H1 (cell line): ENCODE data around the gene TNIK. TPM values are rescaled to one million over a fixed set of nuclear protein-coding genes. Genes with fewer than 3 reads are reported as not detected.

ENCODE experiments used
- CTCF ChIA-PET: fragments of 300-600 bp; sonication (Branson Sonifier 250); formaldehyde crosslinking; loops from one replicate; lab custom pipeline; 2021; ENCODE audit not compliant: partially characterized antibody; lab: Charles Lee
- POLR2A ChIA-PET: fragments of 300-600 bp; sonication (Branson Sonifier 250); formaldehyde crosslinking; loops from one replicate; lab custom pipeline; 2021; ENCODE audit warnings: inconsistent platforms; ENCODE audit not compliant: partially characterized antibody; lab: Charles Lee
- DNase-seq, 2 experiments: peaks; one replicate each; pipeline versions ENCODE4 v3.0.0 to v3.0.0-alpha.2; 2010 to 2022; ENCODE audit warnings: low spot score in 2 of 2, low read depth in 1 of 2, mixed read lengths in 1 of 2
- FAIRE-seq: peaks from 2 replicates; lab custom pipeline; 2011; peaks lifted over from hg19 to GRCh38; lab: Jason Lieb, UNC
- H2AFZ ChIP-seq: 2 replicates; pipeline ENCODE4 v1.8.1; 2012; ENCODE audit warnings: low read length, inconsistent platforms
- H2AK5ac ChIP-seq: 2 replicates; pipeline ENCODE4 v1.6.1; 2013; ENCODE audit warnings: low read depth, low read length
- H2BK120ac ChIP-seq: replicated peaks from 2 replicates; pipeline ENCODE3; 2013; ENCODE audit warnings: low read depth, low read length, inconsistent platforms
- H2BK12ac ChIP-seq: 2 replicates; pipeline ENCODE4 v1.6.1; 2013; ENCODE audit warnings: low read depth, low read length
- H2BK15ac ChIP-seq: 2 replicates; pipeline ENCODE4 v1.6.1; 2013; ENCODE audit warnings: low read length
- H2BK20ac ChIP-seq: 2 replicates; pipeline ENCODE4 v1.6.1; 2013; ENCODE audit warnings: low read length
- H2BK5ac ChIP-seq: 2 replicates; pipeline ENCODE4 v1.6.1; 2013; ENCODE audit warnings: low read depth, low read length
- H3K14ac ChIP-seq: 2 replicates; pipeline ENCODE4 v1.6.1; 2013; ENCODE audit warnings: inconsistent platforms; ENCODE audit not compliant: insufficient read length
- H3K18ac ChIP-seq: 2 replicates; pipeline ENCODE4 v1.6.1; 2013; ENCODE audit warnings: low read length; ENCODE audit errors: extremely low read depth
- H3K23ac ChIP-seq: 2 replicates; pipeline ENCODE4 v1.6.1; 2013; ENCODE audit warnings: inconsistent platforms; ENCODE audit not compliant: insufficient read length
- H3K23me2 ChIP-seq: 2 replicates; pipeline ENCODE4 v1.6.1; 2013; ENCODE audit warnings: low read depth, low read length
- H3K27ac ChIP-seq: 2 replicates; pipeline ENCODE4 v1.6.1; 2011; ENCODE audit warnings: low read depth, low read length, inconsistent platforms
- H3K27me3 ChIP-seq, 4 experiments: replicated peaks in 1 of 4; 1 replicate in 1 of 4; 2 replicates in 3 of 4; pipeline versions ENCODE4 v1.6.1 to v1.8.1; 2011 to 2013; ENCODE audit warnings: low read length in 3 of 4, mild to moderate bottlenecking in 3 of 4, inconsistent platforms in 2 of 4, mixed read lengths in 2 of 4, moderate library complexity in 1 of 4; ENCODE audit not compliant: control insufficient read depth in 3 of 4, insufficient read depth in 3 of 4; ENCODE audit errors: extremely low read depth in 1 of 4
- H3K36me3 ChIP-seq, 4 experiments: 2 replicates each; pipeline versions ENCODE4 v1.6.1 to v1.8.1; 2011 to 2013; ENCODE audit warnings: mild to moderate bottlenecking in 4 of 4, low read length in 3 of 4, moderate library complexity in 2 of 4, control low read depth in 1 of 4, inconsistent platforms in 1 of 4; ENCODE audit not compliant: insufficient read depth in 4 of 4, control insufficient read depth in 2 of 4
- H3K4ac ChIP-seq: replicated peaks from 2 replicates; pipeline ENCODE3; 2013; ENCODE audit warnings: low read length, low read depth, mixed read lengths, inconsistent platforms; ENCODE audit not compliant: insufficient read length
- H3K4me1 ChIP-seq, 4 experiments: replicated peaks in 1 of 4; 1 replicate in 1 of 4; 2 replicates in 3 of 4; pipeline versions ENCODE4 v1.6.1 to v1.8.1; 2011 to 2013; ENCODE audit warnings: low read length in 3 of 4, inconsistent platforms in 2 of 4, mixed read lengths in 1 of 4; ENCODE audit not compliant: insufficient read depth in 4 of 4, control insufficient read depth in 3 of 4
- H3K4me2 ChIP-seq, 2 experiments: 2 replicates each; pipeline versions ENCODE4 v1.6.1 to v1.8.1; 2011 to 2013; ENCODE audit warnings: low read depth in 2 of 2, low read length in 2 of 2, control low read depth in 1 of 2, inconsistent platforms in 1 of 2, mild to moderate bottlenecking in 1 of 2; ENCODE audit not compliant: insufficient read depth in 1 of 2
- H3K4me3 ChIP-seq, 4 experiments: fragments of 200-600, 300-600 bp in 1 of 4; sonication (generic), shearing (Covaris generic), sonication (Bioruptor Twin) in 1 of 4; 2 replicates each; pipeline versions ENCODE4 v1.5.1 to v1.8.1; 2011 to 2016; ENCODE audit warnings: low read length in 4 of 4, low read depth in 3 of 4, control low read depth in 2 of 4, inconsistent platforms in 2 of 4, mild to moderate bottlenecking in 2 of 4, mixed read lengths in 1 of 4, moderate library complexity in 1 of 4; ENCODE audit not compliant: insufficient read depth in 2 of 4; ENCODE audit errors: extremely low read depth in 1 of 4
- H3K56ac ChIP-seq: replicated peaks from 2 replicates; pipeline ENCODE3; 2013; ENCODE audit warnings: low read depth, mild to moderate bottlenecking, mixed read lengths, low read length, inconsistent platforms; ENCODE audit not compliant: insufficient read length
- H3K79me1 ChIP-seq: 2 replicates; pipeline ENCODE4 v1.6.1; 2013; ENCODE audit warnings: low read depth, low read length, control low read depth
- H3K79me2 ChIP-seq, 2 experiments: 2 replicates each; pipeline versions ENCODE4 v1.6.1 to v1.8.1; 2012 to 2013; ENCODE audit warnings: low read length in 2 of 2, mild to moderate bottlenecking in 2 of 2, inconsistent platforms in 1 of 2; ENCODE audit not compliant: insufficient read depth in 2 of 2, control insufficient read depth in 1 of 2
- H3K9ac ChIP-seq, 4 experiments: replicated peaks in 1 of 4; 1 replicate in 1 of 4; 2 replicates in 3 of 4; pipeline versions ENCODE4 v1.6.1 to v1.8.1; 2011 to 2013; ENCODE audit warnings: low read depth in 3 of 4, low read length in 3 of 4, control low read depth in 2 of 4, mild to moderate bottlenecking in 2 of 4, moderate library complexity in 2 of 4, inconsistent platforms in 1 of 4; ENCODE audit errors: extremely low read depth in 1 of 4
- H3K9me3 ChIP-seq, 2 experiments: 2 replicates each; pipeline versions ENCODE4 v1.6.1 to v1.8.1; 2012 to 2013; ENCODE audit warnings: mild to moderate bottlenecking in 2 of 2, moderate library complexity in 2 of 2, control low read depth in 1 of 2, inconsistent platforms in 1 of 2, low read depth in 1 of 2, low read length in 1 of 2, mixed read lengths in 1 of 2; ENCODE audit not compliant: insufficient read depth in 2 of 2
- H4K20me1 ChIP-seq, 2 experiments: replicated peaks in 1 of 2; 2 replicates each; pipeline versions ENCODE3 to v1.8.1; 2011 to 2013; ENCODE audit warnings: inconsistent platforms in 2 of 2, low read length in 2 of 2, mild to moderate bottlenecking in 1 of 2; ENCODE audit not compliant: insufficient read depth in 2 of 2, control insufficient read depth in 1 of 2
- H4K5ac ChIP-seq: 2 replicates; pipeline ENCODE4 v1.6.1; 2013; ENCODE audit warnings: low read length, low read depth, mixed read lengths, inconsistent platforms; ENCODE audit not compliant: insufficient read length
- H4K8ac ChIP-seq: 2 replicates; pipeline ENCODE4 v1.8.0; 2013; ENCODE audit warnings: mild to moderate bottlenecking, moderate library complexity, low read length, inconsistent platforms; ENCODE audit not compliant: insufficient read depth; ENCODE audit errors: extremely low read depth
- H4K91ac ChIP-seq: replicated peaks from 2 replicates; pipeline ENCODE3; 2013; ENCODE audit warnings: low read length, mixed read lengths, inconsistent platforms; ENCODE audit not compliant: insufficient read length
- BCL11A ChIP-seq, 2 experiments: IDR thresholded peaks; one replicate each; pipeline ENCODE4 v1.6.1; 2011; ENCODE audit warnings: low read depth in 2 of 2, low read length in 2 of 2, mild to moderate bottlenecking in 2 of 2
- CBX8 ChIP-seq: fragments of 300-800, 300-1000 bp; sonication (generic); IDR thresholded peaks from 2 replicates; pipeline ENCODE4 v1.7.1; 2016; ENCODE audit warnings: low read depth, low read length, borderline replicate concordance
- CHD1 ChIP-seq: IDR thresholded peaks from 2 replicates; pipeline ENCODE4 v1.6.1; 2012; ENCODE audit warnings: low read depth, low read length, improper control_type of control experiment
- EZH2 ChIP-seq: fragments of 200-600 bp; sonication (generic); IDR thresholded peaks from 2 replicates; pipeline ENCODE4 v1.7.1; 2012; ENCODE audit warnings: low read depth, mild to moderate bottlenecking, moderate library complexity, low read length, inconsistent platforms; ENCODE audit not compliant: severe bottlenecking
- MAX ChIP-seq: IDR thresholded peaks from 2 replicates; pipeline ENCODE4 v1.6.1; 2012; ENCODE audit warnings: inconsistent platforms
- NRF1 ChIP-seq: IDR thresholded peaks from 2 replicates; pipeline ENCODE4 v1.6.1; 2011; ENCODE audit warnings: mild to moderate bottlenecking, low read depth, low read length, improper control_type of control experiment
- POLR2A ChIP-seq, 2 experiments: IDR thresholded peaks; 1 replicate in 1 of 2; 2 replicates in 1 of 2; pipeline ENCODE4 v1.6.1; 2011; ENCODE audit warnings: low read depth in 2 of 2, low read length in 2 of 2, mild to moderate bottlenecking in 2 of 2; ENCODE audit errors: control extremely low read depth in 1 of 2
- RBBP5 ChIP-seq: IDR thresholded peaks from 2 replicates; pipeline ENCODE4 v1.7.1; 2012; ENCODE audit warnings: low read depth, mild to moderate bottlenecking, inconsistent platforms, low read length, moderate library complexity, borderline replicate concordance
- RXRA ChIP-seq: IDR thresholded peaks from 2 replicates; pipeline ENCODE4 v1.6.1; 2011; ENCODE audit warnings: low read depth, mild to moderate bottlenecking, low read length, moderate library complexity; ENCODE audit not compliant: insufficient read depth
- SRF ChIP-seq: IDR thresholded peaks from 2 replicates; pipeline ENCODE4 v1.6.1; 2011; ENCODE audit warnings: mild to moderate bottlenecking, low read depth, low read length, moderate library complexity
- SUZ12 ChIP-seq: fragments of 200-600 bp; sonication (generic); IDR thresholded peaks from 2 replicates; pipeline ENCODE4 v1.6.1; 2012; ENCODE audit warnings: mild to moderate bottlenecking, inconsistent platforms, low read length, moderate library complexity, mixed read lengths
- USF2 ChIP-seq: IDR thresholded peaks from 2 replicates; pipeline ENCODE4 v1.6.1; 2011; ENCODE audit warnings: low read length, improper control_type of control experiment
- WGBS, 2 experiments: shearing (Covaris generic) in 1 of 2; methylation state at CpG; one replicate each; pipeline versions ENCODE4 v1.1.6 to v1.1.7; 2013 to 2015; ENCODE audit warnings: low lambda C conversion rate in 2 of 2, mixed read lengths in 2 of 2, inconsistent platforms in 1 of 2, low coverage in 1 of 2, missing lambda C conversion rate in 1 of 2; ENCODE audit not compliant: insufficient replicate concordance in 2 of 2, insufficient coverage in 1 of 2, insufficient read length in 1 of 2; ENCODE audit errors: extremely low coverage in 1 of 2, missing lambda C conversion rate in 1 of 2; 5-methylcytosine and 5-hydroxymethylcytosine counted together
- polyA plus RNA-seq, 7 experiments: library from polyadenylated mRNA; depleted of rRNA in 3 of 7; stranded (reverse) in 5 of 7; unstranded in 2 of 7; fragments of >200 nt in 5 of 7; fragments of 200-250 nt in 2 of 7; gene quantifications; 1 replicate in 5 of 7; 2 replicates in 1 of 7; 4 replicates in 1 of 7; pipeline versions ENCODE4 v1.2.1 to v1.2.3, GENCODE V29; 2011 to 2013; ENCODE audit warnings: missing spikeins in 2 of 7, mixed read lengths in 2 of 7
- total RNA-seq: library from RNA; stranded (reverse); fragmentation: NEBNext Ultra II Directional; extraction: Animal tissue kit (Norgen Biotek cat#: 25700); gene quantifications from 2 replicates; pipeline ENCODE4 v1.2.1, GENCODE V29; 2021
- TF ChIP-seq, protein P1 (sequence below): IDR thresholded peaks from 2 replicates; pipeline ENCODE4 v1.6.1; 2011; ENCODE audit warnings: low read depth, mild to moderate bottlenecking, low read length; ENCODE audit not compliant: insufficient read depth

Gene TNIK
- total and polyA plus RNA-seq, 2 of the 8 experiments (the other 6 are each of a cell fraction or from before 2014, with no cell fraction given), result 7.4 to 42.0 TPM

DNA sequence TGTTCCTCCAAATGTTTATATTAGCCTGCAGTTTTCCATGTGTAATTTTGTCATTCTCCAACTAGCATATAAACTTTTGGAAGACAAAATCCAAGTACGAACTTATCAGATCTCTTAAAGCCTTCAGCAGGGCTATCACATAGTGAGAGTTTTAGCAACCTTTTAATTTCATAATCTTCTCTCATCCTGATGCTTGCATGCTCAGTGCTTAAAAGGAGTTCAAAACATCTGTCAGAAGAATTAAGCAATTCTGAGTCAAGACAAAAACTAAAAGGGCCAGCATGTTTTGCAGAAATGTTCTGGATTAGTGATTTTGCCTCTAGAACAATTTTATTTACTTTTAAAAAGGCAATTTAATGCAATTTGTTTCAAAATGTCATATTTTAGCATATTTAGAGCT is 360.3 kb downstream of the TNIK start:
- peaks cover 0 to 7% (median 0%) of the 10 kb centered on the region in 4 experiments; a peak in 2 of 8 replicates for H3K36me3 ChIP-seq
- H2AFZ ChIP-seq, result no peak overlapping the region
- no peak overlapping the region for H4K5ac ChIP-seq
- no peak overlapping the region for H3K9ac ChIP-seq
- POLR2A ChIA-PET, result no interaction called here
- H3K4me2 ChIP-seq, result no peak overlapping the region
- H3K27me3 ChIP-seq, result peaks cover 0 to 1% (median 0%) of the 10 kb centered on the region in 4 experiments; a peak in 1 of 7 replicates
- WGBS, 2 experiments, result 88% methylated on average over 1 of the region's 1 CpG; no CpG with 5 or more reads in 1 of the 2 experiments
- H2BK5ac ChIP-seq, result no peak overlapping the region
- H2BK15ac ChIP-seq, result no peak overlapping the region
- no peak overlapping the region for H3K4me3 ChIP-seq
- H3K27ac ChIP-seq, result no peak overlapping the region
- H3K18ac ChIP-seq, result no peak overlapping the region
- peaks cover 0 to 2% (median 0%) of the 10 kb centered on the region in 4 experiments; a peak in 1 of 7 replicates for H3K4me1 ChIP-seq
- no peak overlapping the region for H3K23ac ChIP-seq
- no peak for FAIRE-seq
- H3K14ac ChIP-seq, result no peak overlapping the region
- no peak overlapping the region for H2BK20ac ChIP-seq
- no peaks in the 10 kb centered on the region for H4K20me1 ChIP-seq
- no peak for DNase-seq
- no peak overlapping the region for H3K56ac ChIP-seq
- H2BK120ac ChIP-seq, result no peak overlapping the region
- CTCF ChIA-PET, result no interaction called here
- no peak overlapping the region for H2AK5ac ChIP-seq
- no peaks in the 10 kb centered on the region for H3K79me1 ChIP-seq
- no peak overlapping the region for H3K4ac ChIP-seq
- no peak overlapping the region for H2BK12ac ChIP-seq
- no peak overlapping the region for H4K91ac ChIP-seq
- H3K23me2 ChIP-seq, result no peaks in the 10 kb centered on the region
- H4K8ac ChIP-seq, result no peak overlapping the region
- no peaks in the 10 kb centered on the region for H3K9me3 ChIP-seq
- no peaks in the 10 kb centered on the region for H3K79me2 ChIP-seq
- TF ChIP-seq RXRA, result no peak
- no peak for TF ChIP-seq NRF1
- TF ChIP-seq SRF, result no peak
- TF ChIP-seq BCL11A (IDR thresholded peaks at IDR 0.05; ENCODE audit: low read depth in 2 of 2, low read length in 2 of 2), result no peak
- TF ChIP-seq SUZ12, result no peak
- TF ChIP-seq, protein P1, sequence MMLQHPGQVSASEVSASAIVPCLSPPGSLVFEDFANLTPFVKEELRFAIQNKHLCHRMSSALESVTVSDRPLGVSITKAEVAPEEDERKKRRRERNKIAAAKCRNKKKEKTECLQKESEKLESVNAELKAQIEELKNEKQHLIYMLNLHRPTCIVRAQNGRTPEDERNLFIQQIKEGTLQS, result no peak
- no peak for TF ChIP-seq RBBP5
- TF ChIP-seq USF2, result no peak
- no peak for TF ChIP-seq EZH2
- no peak for TF ChIP-seq CBX8
- TF ChIP-seq CHD1, result no peak
- TF ChIP-seq POLR2A (IDR thresholded peaks at IDR 0.05; ENCODE audit: control extremely low read depth in 1 of 2, low read depth in 2 of 2, low read length in 2 of 2), result no peak
- no peak for TF ChIP-seq MAX
